SIG-M5 (cell line): ENCODE results near the gene CD96.
"Not testable (repeated sequence)": the region's sequence is repeated elsewhere in the genome, so short reads cannot be mapped to it uniquely, and the experiment has no call there.

Experiments
- DNase-seq: peaks from one replicate; lab custom pipeline; 2025; lab: John Stamatoyannopoulos, UW

The CD96 gene

DNA sequence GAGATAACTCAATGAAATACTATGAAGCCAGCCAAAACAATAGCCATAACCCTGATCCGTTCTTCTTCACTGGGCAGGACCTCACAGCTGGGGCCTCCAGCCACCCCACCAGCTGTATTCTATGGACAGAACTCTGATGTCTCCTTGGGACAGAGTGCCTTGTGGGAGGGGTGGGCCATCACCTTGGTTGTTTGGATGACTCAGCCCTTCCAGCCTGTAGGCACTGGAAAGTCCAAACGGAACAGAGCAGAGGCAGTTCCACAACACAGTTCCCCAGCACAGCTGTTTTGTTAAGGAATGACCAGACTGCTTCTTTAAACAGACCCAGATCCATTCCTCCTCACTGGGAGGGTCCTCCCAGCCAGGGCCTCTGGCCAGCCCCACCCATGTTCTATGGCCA is 85.1 kb downstream of the CD96 start:
- no peak for DNase-seq

DNA sequence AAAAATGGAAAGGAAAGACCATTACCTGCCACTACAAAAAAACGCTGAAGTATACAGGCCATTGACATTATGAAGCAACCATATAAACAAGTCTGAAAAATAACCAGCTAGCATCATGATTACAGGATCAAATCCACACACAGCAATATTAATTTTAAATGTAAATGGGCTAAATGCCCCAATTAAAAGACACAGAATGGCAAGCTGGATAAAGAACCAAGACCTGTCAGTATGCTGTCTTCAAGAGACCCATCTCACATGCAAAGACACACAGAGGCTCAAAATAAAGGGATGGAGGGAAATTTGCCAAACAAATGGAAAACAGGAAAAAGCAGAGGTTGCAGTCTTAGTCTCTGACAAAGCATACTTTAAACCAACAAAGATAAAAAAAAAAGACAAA is 87.0 kb downstream of the CD96 start:
- not testable (repeated sequence) for DNase-seq

DNA sequence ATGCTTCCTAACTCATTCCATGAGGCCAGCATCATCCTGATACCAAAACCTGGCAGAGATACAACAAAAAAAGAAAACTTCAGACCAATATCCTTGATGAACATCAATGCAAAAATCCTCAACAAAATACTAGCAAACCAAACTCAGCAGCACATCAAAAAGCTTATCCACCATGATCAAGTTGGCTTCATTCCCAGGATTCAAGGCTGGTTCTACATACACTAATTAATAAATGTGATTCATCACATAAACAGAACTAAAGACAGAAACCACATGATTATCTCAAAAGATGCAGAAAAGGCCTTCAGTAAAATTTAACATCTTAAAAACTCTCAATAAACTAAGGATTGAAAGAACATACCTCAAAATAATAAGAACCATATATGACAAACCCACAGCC is 88.6 kb downstream of the CD96 start:
- not testable (repeated sequence) for DNase-seq

DNA sequence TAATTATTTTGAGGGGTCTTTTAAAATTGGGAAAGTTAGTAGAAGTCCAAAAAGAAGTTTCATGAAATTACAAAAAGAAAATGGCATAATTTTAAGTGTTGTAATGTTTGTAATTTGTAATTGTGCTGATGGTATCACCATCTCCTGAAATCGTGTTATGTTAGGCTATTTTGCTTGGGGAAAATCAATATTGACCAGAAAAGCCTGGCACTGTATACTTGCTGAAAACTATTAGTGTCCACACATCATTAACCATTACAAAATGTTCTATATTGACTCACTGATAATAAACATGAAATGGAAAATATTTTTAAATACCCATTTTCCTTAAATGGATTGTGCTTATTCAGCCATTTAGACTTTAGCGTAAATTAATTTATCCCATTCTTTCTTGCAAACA is 93.4 kb downstream of the CD96 start:
- DNase-seq: no peak

DNA sequence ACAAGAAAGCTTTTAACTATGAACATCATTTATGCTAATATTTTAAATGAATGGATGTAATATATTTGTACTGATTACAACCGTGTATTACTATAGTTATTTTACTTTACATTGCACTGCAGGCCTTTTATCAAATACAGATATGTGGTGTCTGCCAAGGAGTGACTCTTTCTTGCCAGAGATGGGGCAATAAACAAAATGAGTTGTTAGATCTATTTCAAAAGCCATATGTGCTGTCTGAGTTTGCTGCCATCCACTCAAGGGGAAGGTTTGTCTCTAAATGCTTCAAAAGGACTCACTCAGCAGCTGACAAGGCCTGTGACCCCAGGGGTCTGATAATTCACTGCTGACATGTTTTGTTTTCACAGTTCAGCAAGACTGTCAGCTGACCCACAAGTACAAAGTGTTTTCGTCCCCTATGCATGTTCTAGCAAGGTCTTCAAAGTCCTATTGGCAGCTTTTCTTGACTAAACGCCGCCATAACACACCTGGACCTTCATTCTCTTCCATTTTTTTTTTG is 94.4 kb downstream of the CD96 start:
- no peak for DNase-seq

DNA sequence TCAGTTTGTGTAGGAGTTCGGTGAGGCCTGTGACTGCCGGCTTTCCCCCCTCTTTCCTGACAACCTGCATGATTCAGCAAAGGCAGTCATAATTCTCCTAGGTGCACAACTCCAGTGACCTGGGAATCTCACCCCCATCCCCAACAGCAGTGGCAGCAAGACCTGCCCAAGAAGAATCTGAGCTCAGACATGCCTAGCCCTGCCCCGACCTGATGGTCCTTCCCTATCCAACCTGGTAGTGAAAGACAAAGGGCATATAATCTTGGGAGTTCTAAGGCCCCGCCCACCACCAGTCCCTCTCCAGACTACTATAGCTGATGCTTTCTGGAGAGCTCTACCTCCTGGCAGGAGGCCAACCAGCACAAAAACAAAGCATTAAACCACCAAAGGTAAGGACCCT is 97.3 kb downstream of the CD96 start:
- DNase-seq: no peak

DNA sequence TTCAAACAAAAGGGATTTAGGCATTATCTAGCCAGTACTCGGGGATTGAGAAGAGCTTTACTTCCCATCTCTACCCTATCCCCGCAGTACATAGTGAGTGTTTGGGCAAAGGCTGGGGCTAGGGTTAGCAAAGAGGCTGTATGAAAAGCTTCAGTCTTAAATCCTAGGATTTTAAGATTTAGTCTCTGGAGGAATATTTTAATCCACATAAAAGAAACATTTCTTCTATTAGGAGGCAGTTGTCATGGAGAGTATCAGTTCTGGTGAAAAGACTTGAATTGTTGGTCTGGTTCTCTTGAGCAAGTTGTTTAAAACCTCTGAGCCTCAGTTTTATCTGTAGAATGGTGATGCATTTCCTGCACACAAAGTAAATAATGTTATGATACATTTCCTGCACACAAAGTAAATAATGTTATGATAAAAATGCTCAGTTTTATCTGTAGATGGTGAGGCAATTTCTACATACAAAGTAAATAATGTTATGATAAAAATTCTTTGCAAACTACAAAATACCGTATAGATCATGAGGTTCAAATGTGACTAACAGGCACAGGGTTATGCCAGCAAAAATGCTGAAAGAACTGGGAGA is 107.1 kb downstream of the CD96 start:
- no peak for DNase-seq

DNA sequence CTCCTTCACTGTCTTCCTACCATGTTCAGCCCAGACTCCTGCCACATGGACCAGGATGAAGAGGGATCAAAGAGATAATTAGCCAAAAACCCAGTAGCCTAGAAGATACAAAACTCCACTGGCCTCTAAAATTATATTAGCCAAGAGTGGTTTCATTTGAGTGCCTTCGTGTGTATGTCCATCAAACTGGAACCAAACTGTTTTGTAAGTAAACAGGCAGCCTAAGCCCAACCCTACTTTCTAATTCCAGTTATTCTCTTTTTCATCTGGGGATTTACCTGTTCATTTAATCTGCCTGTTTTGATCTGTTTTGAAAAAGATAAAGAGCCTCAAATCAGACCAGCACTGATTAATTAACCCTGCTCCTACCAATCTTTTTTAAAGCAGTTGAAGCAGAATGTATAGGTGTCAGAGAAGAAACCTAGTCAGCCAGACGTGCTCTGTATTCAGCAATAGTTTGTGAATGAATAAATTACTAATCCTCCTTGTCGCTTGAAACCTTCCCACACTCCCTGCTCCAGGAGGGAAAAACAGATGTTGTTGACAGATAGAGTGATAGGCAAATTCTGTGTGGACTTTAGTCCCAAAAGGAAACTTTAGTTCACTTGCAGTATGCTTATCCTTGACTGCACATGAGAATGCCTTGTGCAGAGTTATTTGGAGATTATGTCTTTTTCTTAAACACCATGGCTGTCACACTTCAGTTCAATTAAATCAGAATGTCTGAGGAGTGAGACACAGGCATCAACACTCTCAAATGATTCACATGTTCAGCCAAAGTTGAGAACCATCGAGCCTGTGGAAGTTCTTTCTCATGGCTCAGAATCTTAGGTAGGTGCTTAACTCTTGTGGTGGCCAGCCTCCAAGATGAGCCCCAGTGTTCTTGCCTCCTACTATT is 108.6 kb downstream of the CD96 start:
- DNase-seq: no peak

DNA sequence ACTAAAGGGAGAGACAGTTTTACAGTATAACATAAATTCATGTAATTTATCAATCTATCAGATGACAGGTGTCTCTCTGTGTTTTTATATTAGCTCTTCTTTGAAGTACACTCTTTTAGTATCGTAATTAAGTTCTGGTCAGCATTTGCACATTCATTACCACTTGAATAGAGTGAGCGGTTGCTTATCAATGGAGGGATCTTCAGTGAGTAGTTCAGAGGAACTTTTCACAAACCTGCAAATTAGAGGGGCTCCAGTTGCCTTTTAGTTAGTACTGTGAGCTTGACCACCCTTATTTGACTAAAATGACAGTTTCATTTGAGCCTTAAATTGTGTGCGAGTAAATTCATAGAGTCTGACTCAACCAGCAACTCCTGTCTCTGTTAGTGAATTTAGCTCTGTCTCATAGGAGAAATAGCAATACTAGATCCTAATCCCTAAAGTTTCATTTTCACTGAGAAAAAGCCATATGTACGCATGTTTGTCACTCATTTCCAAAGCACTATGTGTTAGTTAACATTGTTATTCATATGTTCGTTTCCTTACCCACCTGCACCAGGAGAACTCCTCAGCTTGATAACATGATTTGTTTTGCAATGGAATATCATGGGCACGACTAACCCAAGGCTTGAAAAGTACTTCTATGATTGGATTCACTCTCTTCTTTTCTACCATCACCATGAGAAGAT is 110.6 kb downstream of the CD96 start:
- DNase-seq: no peak

DNA sequence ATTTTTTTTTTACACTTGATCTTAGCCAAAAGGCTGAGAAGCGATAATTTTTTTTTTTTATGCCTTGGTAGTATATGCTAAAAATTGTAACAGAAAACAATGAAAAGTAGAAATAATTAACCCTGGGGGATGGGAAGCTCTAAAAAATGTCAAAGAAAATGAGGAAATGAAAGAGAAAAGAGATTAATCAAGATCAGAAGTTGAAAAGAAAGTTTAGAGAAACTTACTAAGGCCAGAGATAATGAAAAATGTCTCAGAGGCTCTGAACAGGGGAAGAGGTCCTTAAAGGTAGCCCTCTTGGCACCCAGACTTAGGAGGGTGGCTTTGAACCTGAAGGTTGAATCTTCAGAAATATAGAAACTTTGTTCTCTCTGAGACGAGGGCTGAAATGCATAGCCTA is 111.8 kb downstream of the CD96 start:
- DNase-seq: no peak

DNA sequence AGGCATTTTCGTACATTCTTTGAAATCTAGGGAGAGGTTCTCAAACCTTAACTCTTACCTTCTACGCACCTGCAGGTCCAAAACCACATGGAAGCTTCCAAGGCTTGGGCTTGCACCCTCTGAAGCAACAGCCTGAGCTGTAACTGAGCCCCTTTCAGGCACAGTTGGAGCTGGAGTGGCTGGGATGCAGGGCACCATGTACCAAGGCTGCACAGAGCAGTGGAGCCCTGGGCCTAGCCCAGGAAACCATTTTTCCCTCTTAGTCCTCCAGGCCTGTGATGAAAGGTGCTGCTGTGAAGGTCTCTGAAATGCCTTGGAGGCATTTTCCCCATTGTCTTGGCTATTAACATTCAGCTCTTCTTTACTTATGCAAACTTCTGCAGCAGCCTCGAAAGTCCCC is 120.0 kb downstream of the CD96 start:
- DNase-seq: no peak

DNA sequence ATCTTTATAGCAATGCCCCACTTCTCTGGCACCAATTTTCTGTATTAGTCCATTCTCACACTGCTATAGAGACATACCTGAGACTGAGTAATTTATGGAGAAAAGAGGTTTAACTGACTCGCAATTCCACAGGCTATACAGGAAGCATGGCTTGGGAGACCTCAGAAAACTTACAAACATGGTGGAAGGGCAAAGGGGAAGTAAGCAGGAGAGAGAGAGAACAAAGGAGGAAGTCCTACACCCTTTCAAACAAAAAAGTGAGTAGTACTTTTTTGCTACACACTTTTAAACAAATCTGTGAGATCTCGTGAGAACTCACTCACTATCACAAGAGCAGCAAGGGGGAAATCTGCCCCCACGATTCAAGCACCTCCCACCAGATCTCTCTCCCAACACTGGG is 120.9 kb downstream of the CD96 start:
- DNase-seq: no peak

DNA sequence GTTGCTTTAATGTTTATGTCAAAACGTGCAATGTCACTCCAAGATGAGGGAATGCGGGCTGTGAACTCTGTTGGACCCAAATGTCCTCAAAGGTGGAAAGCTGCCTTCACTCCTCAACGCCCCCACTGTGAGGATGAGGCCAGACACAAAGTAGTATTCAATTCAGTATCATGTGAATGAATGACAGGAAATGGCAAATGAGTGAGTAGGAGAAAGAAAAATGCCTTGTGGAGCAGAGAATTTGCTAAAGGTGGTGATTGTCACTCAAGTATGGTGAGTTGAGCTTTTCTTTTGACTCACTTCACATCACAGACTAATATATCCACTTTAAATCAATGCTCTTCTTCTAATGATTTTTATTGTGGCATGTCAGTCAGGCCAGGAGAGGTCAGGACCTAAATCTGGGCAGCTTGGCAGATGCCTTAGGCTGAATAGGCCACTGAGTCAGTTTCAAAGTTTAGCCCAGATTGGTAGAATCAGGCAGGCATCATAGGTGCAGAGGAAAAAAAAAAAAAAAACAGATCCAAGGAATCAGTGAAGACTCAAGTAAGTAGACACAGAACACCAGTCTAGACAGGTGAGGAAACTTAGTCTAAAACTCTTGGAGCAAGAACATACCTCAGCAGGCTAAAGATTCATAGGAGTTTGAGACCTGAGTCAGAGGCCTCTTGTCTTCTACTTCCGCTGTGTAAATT is 124.2 kb downstream of the CD96 start:
- no peak for DNase-seq

DNA sequence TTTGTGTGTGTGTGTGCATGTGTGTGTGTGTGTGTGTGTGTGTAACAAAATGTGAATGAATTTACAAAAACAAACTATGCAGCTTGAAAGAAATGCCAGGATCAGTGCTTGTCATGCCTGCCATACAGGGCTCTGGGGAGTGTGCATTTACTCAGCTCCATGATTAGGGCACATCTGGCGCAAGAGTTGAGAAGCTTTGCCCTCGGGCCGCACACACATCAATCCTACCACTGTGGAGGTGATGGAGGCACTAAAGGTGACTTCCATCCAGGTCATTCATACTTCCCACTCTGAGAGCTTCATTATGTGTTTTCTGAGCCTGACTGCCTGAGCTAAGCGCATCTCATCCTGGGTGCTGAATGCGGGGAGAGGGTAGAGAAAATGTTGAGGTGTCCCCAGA is 125.2 kb downstream of the CD96 start:
- no peak for DNase-seq

DNA sequence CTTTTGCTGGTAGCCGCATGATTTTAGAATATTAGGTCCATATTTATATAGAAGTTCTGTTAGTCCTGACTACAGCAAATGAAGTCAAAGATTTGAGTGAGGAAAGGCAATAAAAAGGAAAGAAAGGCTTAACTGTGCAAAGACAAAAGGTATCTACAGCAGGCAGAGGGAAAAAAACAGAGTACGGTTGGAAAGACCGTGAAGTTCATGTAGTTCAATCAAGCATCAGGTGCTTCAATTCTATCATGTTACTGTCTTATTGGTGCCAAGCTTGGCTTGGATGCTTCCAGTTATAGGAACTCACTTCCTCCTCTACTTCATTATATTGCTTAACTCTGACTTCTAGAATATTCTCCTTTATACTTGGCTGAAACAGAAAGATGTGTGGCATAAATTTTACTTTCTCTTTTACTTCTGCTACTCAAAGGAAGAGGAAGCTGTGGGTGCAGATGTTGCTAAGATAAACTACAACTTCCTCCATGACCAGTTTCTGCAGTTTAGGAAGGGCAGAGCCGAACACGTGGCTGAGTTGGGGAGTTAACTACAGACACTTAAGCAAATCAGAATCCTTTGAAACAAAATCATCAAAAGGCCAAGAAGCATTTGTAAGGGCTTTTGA is 125.7 kb downstream of the CD96 start:
- peak; percentile 96 for DNase-seq

DNA sequence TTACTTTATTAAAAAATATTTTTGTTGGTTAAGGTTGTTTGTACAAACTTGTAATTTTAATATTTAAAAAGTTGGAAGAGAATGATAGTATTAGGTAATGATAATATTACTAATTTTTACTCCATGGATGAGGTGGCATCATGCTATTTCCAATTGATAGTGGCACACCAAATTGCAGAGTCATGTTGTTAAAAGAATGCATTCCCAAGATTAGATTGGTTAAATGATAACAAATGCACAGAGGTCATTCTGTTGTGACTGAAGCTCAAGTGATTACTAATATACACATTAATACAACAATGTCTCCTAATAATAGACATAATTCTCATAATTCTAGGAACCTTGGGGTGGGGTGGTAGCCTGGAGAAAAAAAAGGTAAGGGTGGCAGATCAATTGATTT is 126.3 kb downstream of the CD96 start:
- DNase-seq: no peak

DNA sequence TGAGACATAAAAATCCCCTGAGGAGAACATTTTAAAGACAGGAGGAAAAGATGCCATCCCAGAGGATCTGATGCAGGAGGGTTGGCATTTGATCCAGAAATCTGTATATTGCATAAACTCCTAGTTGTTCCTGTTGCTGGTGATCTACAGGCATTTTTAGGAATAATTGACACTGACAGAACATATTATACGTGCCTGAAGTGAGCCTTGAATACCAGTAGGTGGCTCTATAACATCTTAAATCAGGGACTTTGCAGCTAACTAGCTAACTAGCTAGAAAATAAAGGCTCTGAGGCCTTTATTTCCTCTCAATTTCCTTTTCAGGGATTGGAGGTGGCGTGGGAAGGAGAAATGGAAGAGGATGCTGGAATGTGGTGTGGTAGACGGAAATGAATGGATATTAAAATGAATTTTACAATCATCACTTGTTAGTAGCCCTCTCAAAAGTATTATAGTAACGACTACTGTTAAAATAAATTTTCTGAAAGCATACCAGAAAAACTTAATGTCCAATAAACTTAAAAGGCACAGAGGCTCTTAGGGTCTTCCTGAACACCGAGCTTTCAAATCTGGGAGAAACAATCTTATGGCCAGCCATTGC is 127.0 kb downstream of the CD96 start:
- DNase-seq: peak; percentile 45

DNA sequence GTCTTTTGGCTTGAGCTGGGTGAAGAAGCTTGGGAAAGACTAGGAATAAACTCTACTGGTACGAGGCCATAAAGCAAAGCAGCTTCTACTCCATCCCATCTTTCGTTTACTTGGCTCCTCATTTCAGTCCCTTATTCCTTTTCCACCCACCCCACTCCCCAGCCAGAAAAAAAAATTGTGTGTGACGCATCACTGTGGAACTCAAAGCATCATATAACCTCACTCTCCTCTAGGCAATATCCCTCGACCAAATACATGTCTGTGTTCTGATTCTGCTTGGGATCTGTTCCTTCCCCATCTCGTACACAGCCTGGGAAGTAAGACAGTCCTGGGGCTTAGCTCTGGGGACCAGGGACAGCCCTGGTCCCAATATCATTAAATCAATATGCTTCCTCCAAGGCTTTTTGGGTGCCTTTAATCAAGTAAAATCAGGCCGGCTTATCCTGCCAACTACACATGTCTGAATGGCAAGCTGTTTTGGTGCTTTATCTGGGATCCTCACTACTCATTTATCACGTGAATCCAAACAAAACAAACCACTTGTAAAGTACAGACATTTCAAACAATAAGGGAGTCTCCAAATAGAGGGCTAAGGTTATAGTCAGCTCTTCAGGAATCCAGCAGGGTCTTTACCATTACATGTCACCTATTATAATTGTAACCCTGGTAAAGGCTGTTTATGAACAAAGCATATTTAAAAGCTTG is 128.1 kb downstream of the CD96 start:
- no peak for DNase-seq

DNA sequence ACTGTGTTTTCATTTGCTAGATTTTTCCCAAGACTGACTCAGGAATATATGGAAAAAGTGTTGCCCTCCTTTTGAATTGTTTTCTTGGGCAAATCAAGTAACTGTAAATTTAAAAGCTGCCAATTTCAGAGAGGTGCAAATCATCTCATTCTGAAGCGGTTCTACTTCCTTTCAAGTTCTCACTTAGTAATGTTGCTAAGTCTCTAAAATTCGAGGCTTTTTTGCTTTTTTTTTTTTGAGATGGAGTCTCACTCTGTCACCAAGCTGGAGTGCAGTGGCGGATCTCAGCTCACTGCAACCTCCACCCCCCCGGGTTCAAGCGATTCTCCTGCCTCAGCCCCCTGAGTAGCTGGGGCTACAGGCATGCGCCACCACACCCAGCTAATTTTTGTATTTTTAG is 130.5 kb downstream of the CD96 start:
- not testable (repeated sequence) for DNase-seq

DNA sequence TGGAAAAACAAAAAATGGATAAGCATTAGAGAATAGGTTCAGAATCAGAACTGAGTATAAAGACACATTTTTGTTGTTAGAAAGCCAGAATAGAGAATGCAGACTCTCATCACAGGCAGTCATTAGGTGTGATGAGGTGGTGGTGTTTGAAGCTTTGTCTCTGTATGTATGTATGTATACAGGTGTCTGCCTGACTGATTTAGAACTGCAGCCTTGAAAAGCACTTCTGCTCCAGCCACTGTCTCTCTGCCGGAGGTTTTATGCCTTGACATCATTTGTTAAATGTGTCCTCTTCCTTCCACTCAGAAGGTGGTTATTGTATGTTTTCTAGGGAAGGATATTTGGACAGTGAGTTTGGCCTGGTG is 133.8 kb downstream of the CD96 start:
- DNase-seq: no peak
